CD14-positive monocyte (primary cell): ENCODE measurements around the gene BRS3. TPM values are rescaled to one million over a fixed set of nuclear protein-coding genes. Genes with fewer than 3 reads are reported as not detected.

Experiments
- DNase-seq, 3 donors: peaks; one replicate each; pipeline ENCODE4 v3.0.0-alpha.2; 2011 to 2022
- H2AFZ ChIP-seq: 2 replicates; pipeline ENCODE4 v1.6.0; 2012; ENCODE audit warnings: mild to moderate bottlenecking, low read depth, low read length, inconsistent platforms; ENCODE audit not compliant: insufficient read depth, poor library complexity, severe bottlenecking
- H3K27ac ChIP-seq, 2 donors: 1 replicate in 1 of 2; 2 replicates in 1 of 2; pipeline ENCODE4 v1.5.1; 2012 to 2013; ENCODE audit warnings: low read length in 2 of 2, control low read depth in 1 of 2, inconsistent platforms in 1 of 2, low read depth in 1 of 2, mild to moderate bottlenecking in 1 of 2
- H3K27me3 ChIP-seq, 2 donors: one replicate each; pipeline versions ENCODE4 v1.6.0 to v1.6.1; 2011 to 2013; ENCODE audit warnings: low read length in 2 of 2; ENCODE audit not compliant: control insufficient read depth in 2 of 2, insufficient read depth in 2 of 2
- H3K36me3 ChIP-seq, 2 donors: replicated peaks in 1 of 2; 1 replicate in 1 of 2; 2 replicates in 1 of 2; pipeline versions ENCODE4 v1.5.1 to v1.6.1; 2012 to 2013; ENCODE audit warnings: low read length in 2 of 2, control low read depth in 1 of 2, inconsistent platforms in 1 of 2, mild to moderate bottlenecking in 1 of 2; ENCODE audit not compliant: insufficient read depth in 2 of 2, control insufficient read depth in 1 of 2
- H3K4me1 ChIP-seq, 2 donors: 1 replicate in 1 of 2; 2 replicates in 1 of 2; pipeline versions ENCODE4 v1.5.1 to v1.6.1; 2012 to 2013; ENCODE audit warnings: low read length in 2 of 2, control low read depth in 1 of 2, inconsistent platforms in 1 of 2, mild to moderate bottlenecking in 1 of 2, moderate library complexity in 1 of 2; ENCODE audit not compliant: insufficient read depth in 2 of 2, control insufficient read depth in 1 of 2
- H3K4me2 ChIP-seq: replicated peaks from 2 replicates; pipeline ENCODE3; 2012; ENCODE audit warnings: low read length, moderate library complexity, mild to moderate bottlenecking; ENCODE audit not compliant: poor library complexity, severe bottlenecking; ENCODE audit errors: extremely low read depth
- H3K4me3 ChIP-seq, 3 experiments: fragments of 200-600 bp in 1 of 3; sonication (generic) in 1 of 3; replicated peaks in 1 of 3; 1 replicate in 2 of 3; 2 replicates in 1 of 3; pipeline ENCODE4 v1.5.1; 2011 to 2013; ENCODE audit warnings: low read length in 3 of 3, mild to moderate bottlenecking in 3 of 3, control low read depth in 2 of 3, low read depth in 2 of 3, inconsistent platforms in 1 of 3, moderate library complexity in 1 of 3
- H3K79me2 ChIP-seq: 2 replicates; pipeline ENCODE4 v1.6.0; 2012; ENCODE audit warnings: mild to moderate bottlenecking, control low read depth, inconsistent platforms, low read length, moderate library complexity; ENCODE audit not compliant: insufficient read depth
- H3K9ac ChIP-seq: 2 replicates; pipeline ENCODE4 v1.6.0; 2017; ENCODE audit warnings: low read length, mild to moderate bottlenecking; ENCODE audit not compliant: insufficient read depth, poor library complexity, severe bottlenecking
- H3K9me3 ChIP-seq, 2 donors: replicated peaks in 1 of 2; 1 replicate in 1 of 2; 2 replicates in 1 of 2; pipeline versions ENCODE4 v1.5.1 to v1.6.1; 2012 to 2013; ENCODE audit warnings: low read length in 2 of 2, control low read depth in 1 of 2; ENCODE audit not compliant: control insufficient read depth in 1 of 2, insufficient read depth in 1 of 2
- H4K20me1 ChIP-seq: 2 replicates; pipeline ENCODE4 v1.6.0; 2012; ENCODE audit warnings: mild to moderate bottlenecking, low read length, control low read depth, moderate library complexity; ENCODE audit not compliant: insufficient read depth
- H3K27ac Mint-ChIP-seq, 7 donors: one replicate each; pipeline ENCODE4 v1.8.0; 2020; ENCODE audit warnings: mild to moderate bottlenecking in 7 of 7, mixed read lengths in 7 of 7, moderate library complexity in 6 of 7, inconsistent platforms in 2 of 7
- H3K27me3 Mint-ChIP-seq, 3 donors: one replicate each; pipeline ENCODE4 v1.8.0; 2021 to 2022; ENCODE audit warnings: low read depth in 3 of 3, mild to moderate bottlenecking in 3 of 3, mixed read lengths in 3 of 3, moderate library complexity in 3 of 3, inconsistent platforms in 1 of 3
- H3K36me3 Mint-ChIP-seq, 2 donors: one replicate each; pipeline ENCODE4 v1.8.0; 2020; ENCODE audit warnings: mixed read lengths in 2 of 2, inconsistent platforms in 1 of 2, mild to moderate bottlenecking in 1 of 2
- H3K4me1 Mint-ChIP-seq: one replicate; pipeline ENCODE4 v1.8.0; 2020; ENCODE audit warnings: mild to moderate bottlenecking, mixed read lengths
- H3K4me3 Mint-ChIP-seq, 2 donors: one replicate each; pipeline ENCODE4 v1.8.0; 2020; ENCODE audit warnings: mild to moderate bottlenecking in 2 of 2, mixed read lengths in 2 of 2, moderate library complexity in 1 of 2
- H3K9me3 Mint-ChIP-seq, 7 donors: one replicate each; pipeline ENCODE4 v1.8.0; 2020 to 2022; ENCODE audit warnings: mixed read lengths in 7 of 7, mild to moderate bottlenecking in 6 of 7, moderate library complexity in 6 of 7, inconsistent platforms in 2 of 7
- CTCF ChIP-seq: fragments of 200-600 bp; IDR thresholded peaks from one replicate; pipeline ENCODE4 v1.8.0; 2022; ENCODE audit warnings: antibody characterized with exemption, mild to moderate bottlenecking
- WGBS: methylation state at CpG from one replicate; pipeline ENCODE4 v1.1.5; 2013; ENCODE audit warnings: missing lambda C conversion rate; ENCODE audit not compliant: insufficient coverage; 5-methylcytosine and 5-hydroxymethylcytosine counted together
- intact Hi-C, 2 donors: fragments of 100-400 bp; cut with micrococcal nuclease; formaldehyde crosslinking; loops; one replicate each; pipeline versions ENCODE4 v1.15.0 to v1.15.1; 2023
- polyA plus RNA-seq, 3 donors: library from polyadenylated mRNA; depleted of rRNA in 1 of 3; unstranded in 2 of 3; stranded (reverse) in 1 of 3; fragments of 300-500 nt in 2 of 3; fragments of >200 nt in 1 of 3; fragmentation: Illumina TruSeq in 2 of 3; gene quantifications; 1 replicate in 2 of 3; 2 replicates in 1 of 3; pipeline ENCODE4 v1.2.3, GENCODE V29; 2012 to 2021

The BRS3 gene
- polyA plus RNA-seq, 3 donors, result not detected

- H3K27me3 Mint-ChIP-seq, result peaks cover 0 to 8% (median 0%) of the 10 kb centered on the region in 3 donors
- 0% methylated on average over 1 of the region's 4 CpGs for WGBS
Measured at GRCh38 chrX:136495043-136495442, 7.3 kb downstream of the BRS3 start.

GRCh38 chrX:136496186-136496763, 8.5 kb downstream of the BRS3 start:
- WGBS, result no CpG with 5 or more reads among the region's 13 CpGs
- TF ChIP-seq CTCF, result no peak
- Histone ChIP-seq H3K4me3 (peak overlapping the region; percentile 55 to 80 (median 56)), H3K79me2 (peaks cover 15% of the 10 kb centered on the region), H3K4me2 (peak overlapping the region; percentile 76), H3K9ac (peak overlapping the region; percentile 72), H3K9me3 (no peaks in the 10 kb centered on the region), H3K27me3 (no peaks in the 10 kb centered on the region), H3K36me3 (peaks cover 11 to 16% of the 10 kb centered on the region in 2 donors), H4K20me1 (no peaks in the 10 kb centered on the region), H2AFZ (peak overlapping the region; percentile 80), H3K27ac (peak overlapping the region; percentile 74 to 87), H3K4me1 (peaks cover 17 to 27% of the 10 kb centered on the region in 2 donors)
- Mint-ChIP-seq H3K27ac (peak overlapping the region; percentile 92 to 97 (median 95)), H3K27me3 (peaks cover 0 to 8% (median 0%) of the 10 kb centered on the region in 3 donors), H3K4me3 (peak overlapping the region; percentile 80 to 82), H3K4me1 (peaks cover 27% of the 10 kb centered on the region), H3K9me3 (peaks cover 0 to 6% (median 0%) of the 10 kb centered on the region in 7 donors), H3K36me3 (peaks cover 6 to 10% of the 10 kb centered on the region in 2 donors)
- intact Hi-C loops, result no loop called here
- no peak for DNase-seq

More at GRCh38 chrX:136495043-136495442, 7.3 kb downstream of the BRS3 start:
- Histone ChIP-seq H3K27ac (peak overlapping the region; percentile 32 to 58), H2AFZ (no peak overlapping the region), H3K4me2 (no peak overlapping the region), H4K20me1 (no peaks in the 10 kb centered on the region), H3K9me3 (no peaks in the 10 kb centered on the region), H3K79me2 (peaks cover 15% of the 10 kb centered on the region), H3K4me1 (peaks cover 17 to 27% of the 10 kb centered on the region in 2 donors), H3K36me3 (peaks cover 0 to 4% of the 10 kb centered on the region in 2 donors), H3K27me3 (no peaks in the 10 kb centered on the region), H3K9ac (no peak overlapping the region), H3K4me3 (no peak overlapping the region)
- peak; percentile 31 to 74 (median 51) for DNase-seq
- intact Hi-C loops, result no loop called here
- Mint-ChIP-seq H3K4me3 (peak overlapping the region in 1 of 2 donors; percentile 20), H3K9me3 (peaks cover 0 to 6% (median 0%) of the 10 kb centered on the region in 7 donors), H3K4me1 (peaks cover 29% of the 10 kb centered on the region), H3K36me3 (peaks cover under 1% of the 10 kb centered on the region in 2 donors), H3K27ac (peak overlapping the region; percentile 67 to 88 (median 73))
- TF ChIP-seq CTCF, result no peak
